ENCODE results near the gene PNKP.
A peak's percentile ranks its signal among the peaks of the same experiment; 100 is the strongest.

The PNKP gene

GRCh38 chr19:49818649-49819370, 48.6 kb downstream of the PNKP start:
- peak overlapping the region; percentile 76 to 95 for H3K4me3 ChIP-seq (replicated peaks in 1 of 2; ENCODE audit: low read depth in 2 of 2, low read length in 2 of 2)
- no peak for DNase-seq (ENCODE audit: low read depth in 2 of 2)
- no peak for TF ChIP-seq CTCF (IDR thresholded peaks at IDR 0.05; ENCODE audit: low read depth, low read length)

GRCh38 chr19:49817964-49818648, 49.3 kb downstream of the PNKP start, which contains the start of gene MED25:
MED25 (plus strand) TSS chr19:49818289; CDS start chr19:49818342, 53 bp downstream.
- no peak for TF ChIP-seq CTCF (IDR thresholded peaks at IDR 0.05; ENCODE audit: low read depth, low read length)
- H3K4me3 ChIP-seq (replicated peaks in 1 of 2; ENCODE audit: low read depth in 2 of 2, low read length in 2 of 2): peak within 1 kb of the TSS; percentile 76 to 95
- peak; percentile 89 to 92 for DNase-seq (ENCODE audit: low read depth in 2 of 2)

- no peak for DNase-seq (ENCODE audit: low read depth in 2 of 2)
- no peak for TF ChIP-seq CTCF (IDR thresholded peaks at IDR 0.05; ENCODE audit: low read depth, low read length)
- H3K4me3 ChIP-seq (replicated peaks in 1 of 2; ENCODE audit: low read depth in 2 of 2, low read length in 2 of 2): peak overlapping the region in 1 of 2 donors; percentile 76
Measured at GRCh38 chr19:49816590-49816989, 50.8 kb downstream of the PNKP start.

GRCh38 chr19:49814010-49814409, 53.4 kb downstream of the PNKP start:
- no peak for TF ChIP-seq CTCF (IDR thresholded peaks at IDR 0.05; ENCODE audit: low read depth, low read length)
- DNase-seq (ENCODE audit: low read depth in 2 of 2): peak in 1 of 2 donors; percentile 36
- peak overlapping the region in 1 of 2 donors; percentile 77 for H3K4me3 ChIP-seq (replicated peaks in 1 of 2; ENCODE audit: low read depth in 2 of 2, low read length in 2 of 2)

- TF ChIP-seq CTCF (IDR thresholded peaks at IDR 0.05; ENCODE audit: low read depth, low read length): no peak
- DNase-seq (ENCODE audit: low read depth in 2 of 2): peak; percentile 99 to 100
- H3K4me3 ChIP-seq (replicated peaks in 1 of 2; ENCODE audit: low read depth in 2 of 2, low read length in 2 of 2): peak within 1 kb of the TSS; percentile 69 to 77
Measured at GRCh38 chr19:49812997-49813861, 54.1 kb downstream of the PNKP start, which contains the start of gene FUZ. FUZ (minus strand) TSS chr19:49813292; CDS start chr19:49813106, 186 bp downstream.

- peak overlapping the region; percentile 69 to 77 for H3K4me3 ChIP-seq (replicated peaks in 1 of 2; ENCODE audit: low read depth in 2 of 2, low read length in 2 of 2)
Measured at GRCh38 chr19:49812452-49812996, 54.9 kb downstream of the PNKP start.

More at GRCh38 chr19:49812452-49812996, 54.9 kb downstream of the PNKP start:
- DNase-seq (ENCODE audit: low read depth in 2 of 2): no peak
- no peak for TF ChIP-seq CTCF (IDR thresholded peaks at IDR 0.05; ENCODE audit: low read depth, low read length)

All from cardiac fibroblast (primary cell).